LNCaP clone FGC (cell line): ENCODE results near the gene CCN5.

Source experiments
- DNase-seq: peaks from one replicate; pipeline ENCODE4 v3.0.0-alpha.2; 2011; ENCODE audit warnings: low read depth
- H3K4me3 ChIP-seq: 2 replicates; pipeline ENCODE4 v1.5.1; 2011; ENCODE audit warnings: mild to moderate bottlenecking, low read depth, low read length, control low read depth
- TF ChIP-seq, protein P1 (sequence below): IDR thresholded peaks from 2 replicates; pipeline ENCODE4 v1.5.1; 2012; ENCODE audit warnings: mild to moderate bottlenecking; ENCODE audit not compliant: control insufficient read depth, insufficient read depth; ENCODE audit errors: extremely low read depth

CCN5 gene

DNA sequence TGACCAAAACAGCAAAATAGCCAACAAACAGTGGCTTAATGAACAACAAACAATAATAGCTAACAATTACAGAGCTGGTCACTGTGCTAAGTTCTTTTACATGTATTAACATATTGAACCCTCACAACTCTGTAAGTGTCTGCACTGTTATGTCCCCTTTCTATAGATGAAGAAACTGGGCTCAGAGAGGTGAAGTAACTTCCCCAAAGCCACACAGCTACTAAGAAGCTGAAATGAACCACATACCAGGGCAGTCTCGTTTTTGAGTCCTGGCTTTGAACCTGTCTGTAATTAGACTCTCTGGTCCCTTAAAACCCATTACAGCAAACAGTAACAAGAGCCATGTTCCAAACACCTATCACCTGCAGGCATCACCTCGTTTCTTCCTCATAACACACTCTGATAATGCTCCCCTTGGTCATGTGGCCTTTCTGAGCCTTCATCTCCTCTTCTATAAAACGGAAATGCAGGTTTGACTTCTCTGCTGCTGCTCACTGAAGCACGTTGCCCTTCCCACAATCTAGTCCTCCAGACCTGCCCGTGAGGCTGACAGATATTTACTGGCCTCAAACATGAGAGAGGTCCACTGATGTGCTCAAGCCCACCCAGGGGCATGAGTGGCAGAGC, 53.8 kb downstream of the CCN5 start:
- no peak overlapping the region for H3K4me3 ChIP-seq
- no peak for DNase-seq
- TF ChIP-seq, protein P1, sequence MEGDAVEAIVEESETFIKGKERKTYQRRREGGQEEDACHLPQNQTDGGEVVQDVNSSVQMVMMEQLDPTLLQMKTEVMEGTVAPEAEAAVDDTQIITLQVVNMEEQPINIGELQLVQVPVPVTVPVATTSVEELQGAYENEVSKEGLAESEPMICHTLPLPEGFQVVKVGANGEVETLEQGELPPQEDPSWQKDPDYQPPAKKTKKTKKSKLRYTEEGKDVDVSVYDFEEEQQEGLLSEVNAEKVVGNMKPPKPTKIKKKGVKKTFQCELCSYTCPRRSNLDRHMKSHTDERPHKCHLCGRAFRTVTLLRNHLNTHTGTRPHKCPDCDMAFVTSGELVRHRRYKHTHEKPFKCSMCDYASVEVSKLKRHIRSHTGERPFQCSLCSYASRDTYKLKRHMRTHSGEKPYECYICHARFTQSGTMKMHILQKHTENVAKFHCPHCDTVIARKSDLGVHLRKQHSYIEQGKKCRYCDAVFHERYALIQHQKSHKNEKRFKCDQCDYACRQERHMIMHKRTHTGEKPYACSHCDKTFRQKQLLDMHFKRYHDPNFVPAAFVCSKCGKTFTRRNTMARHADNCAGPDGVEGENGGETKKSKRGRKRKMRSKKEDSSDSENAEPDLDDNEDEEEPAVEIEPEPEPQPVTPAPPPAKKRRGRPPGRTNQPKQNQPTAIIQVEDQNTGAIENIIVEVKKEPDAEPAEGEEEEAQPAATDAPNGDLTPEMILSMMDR = no peak

DNA sequence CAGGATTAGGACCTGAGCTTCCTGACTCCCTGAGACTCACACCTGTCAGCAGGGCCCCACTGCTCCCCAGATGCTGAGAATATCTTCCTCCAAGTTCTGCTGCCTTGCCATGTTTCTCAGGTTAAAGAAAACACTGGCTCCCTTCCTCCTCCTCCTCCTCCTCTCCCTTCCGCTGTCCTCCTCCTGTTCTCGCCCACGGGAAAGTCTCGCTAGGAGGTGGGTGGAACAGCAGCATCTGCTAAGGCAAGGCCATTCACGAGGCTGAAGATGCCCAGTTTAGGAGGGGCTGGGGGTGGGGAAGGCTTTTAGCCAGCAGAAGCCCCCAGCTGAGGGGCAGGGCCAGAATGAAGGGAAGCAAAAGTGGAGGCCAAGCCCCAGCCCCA, 54.3 kb downstream of the CCN5 start:
- DNase-seq = no peak
- H3K4me3 ChIP-seq = no peak overlapping the region
- TF ChIP-seq, protein P1 = no peak

DNA sequence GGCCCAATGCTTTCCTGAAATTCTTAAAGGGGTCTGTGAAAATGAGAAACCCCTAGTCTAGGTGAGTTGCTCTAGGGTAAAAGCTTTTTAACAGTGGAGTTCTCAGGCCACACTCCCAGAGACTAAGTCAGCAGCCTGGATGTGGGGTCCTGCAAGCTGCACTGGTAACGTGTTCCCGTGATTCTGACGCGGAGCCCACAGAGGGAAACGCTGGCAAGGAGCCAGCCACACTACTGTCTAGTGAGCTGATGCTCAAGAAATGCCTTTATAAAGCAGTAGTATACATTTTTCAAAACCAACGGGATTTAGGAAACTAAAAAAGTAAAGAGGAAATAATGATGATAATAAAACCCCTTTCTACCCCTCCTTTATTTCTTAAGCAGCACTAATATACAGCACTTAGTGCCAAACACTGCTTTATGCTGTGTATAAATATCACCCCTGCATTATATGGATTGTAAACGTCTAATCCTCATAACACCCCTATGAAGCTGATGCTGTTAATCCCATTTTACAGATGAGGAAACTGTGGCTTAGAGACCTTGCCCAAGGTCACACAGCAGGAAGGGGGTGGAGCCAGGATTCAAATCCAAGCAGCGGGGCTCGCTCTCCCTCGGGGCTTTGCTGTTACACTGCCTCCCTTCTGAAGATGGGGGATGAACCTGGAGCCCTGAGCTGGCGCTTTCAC, 55.5 kb downstream of the CCN5 start:
- DNase-seq = no peak
- no peak overlapping the region for H3K4me3 ChIP-seq
- TF ChIP-seq, protein P1 = no peak

DNA sequence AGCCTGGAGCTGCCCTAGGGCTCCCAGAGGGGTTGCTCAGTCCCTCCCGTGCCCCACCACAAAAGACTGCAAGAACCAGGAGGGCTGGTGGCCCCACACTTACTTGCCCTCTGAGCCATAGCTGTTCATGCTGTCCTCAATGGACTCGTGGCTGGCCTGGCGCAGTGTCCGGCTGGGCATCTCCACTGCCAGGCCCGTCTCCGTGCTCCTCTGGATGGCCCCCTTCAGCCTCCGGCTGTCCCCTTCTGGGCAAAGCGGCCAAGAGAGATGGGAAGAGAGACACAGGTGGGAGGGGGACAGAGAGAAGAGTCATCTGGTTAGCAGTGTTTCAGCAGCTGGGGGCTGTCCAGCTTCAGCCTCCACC, 56.0 kb downstream of the CCN5 start:
- TF ChIP-seq, protein P1 = no peak
- H3K4me3 ChIP-seq = no peak overlapping the region
- DNase-seq = no peak

DNA sequence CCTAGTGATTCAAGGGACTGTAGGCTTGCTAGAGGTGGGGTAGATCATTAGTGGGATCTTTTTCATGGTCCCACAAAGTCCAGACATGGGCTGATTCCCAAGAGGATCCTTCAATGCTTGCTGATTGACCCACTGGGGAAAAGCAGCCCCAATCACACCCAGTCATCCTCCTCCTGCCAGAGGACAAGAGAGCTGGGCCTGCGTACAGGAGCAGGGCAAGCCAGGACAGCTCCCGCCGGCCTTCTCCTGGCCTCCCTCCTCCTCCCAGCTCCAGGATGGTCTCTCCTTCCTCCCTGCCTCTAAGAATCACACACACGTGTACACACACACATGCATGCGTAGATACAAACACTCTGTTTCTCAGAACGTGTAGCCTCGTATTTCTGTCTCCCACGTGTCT, 57.5 kb downstream of the CCN5 start:
- no peak for DNase-seq
- TF ChIP-seq, protein P1 = no peak
- H3K4me3 ChIP-seq = no peak overlapping the region

DNA sequence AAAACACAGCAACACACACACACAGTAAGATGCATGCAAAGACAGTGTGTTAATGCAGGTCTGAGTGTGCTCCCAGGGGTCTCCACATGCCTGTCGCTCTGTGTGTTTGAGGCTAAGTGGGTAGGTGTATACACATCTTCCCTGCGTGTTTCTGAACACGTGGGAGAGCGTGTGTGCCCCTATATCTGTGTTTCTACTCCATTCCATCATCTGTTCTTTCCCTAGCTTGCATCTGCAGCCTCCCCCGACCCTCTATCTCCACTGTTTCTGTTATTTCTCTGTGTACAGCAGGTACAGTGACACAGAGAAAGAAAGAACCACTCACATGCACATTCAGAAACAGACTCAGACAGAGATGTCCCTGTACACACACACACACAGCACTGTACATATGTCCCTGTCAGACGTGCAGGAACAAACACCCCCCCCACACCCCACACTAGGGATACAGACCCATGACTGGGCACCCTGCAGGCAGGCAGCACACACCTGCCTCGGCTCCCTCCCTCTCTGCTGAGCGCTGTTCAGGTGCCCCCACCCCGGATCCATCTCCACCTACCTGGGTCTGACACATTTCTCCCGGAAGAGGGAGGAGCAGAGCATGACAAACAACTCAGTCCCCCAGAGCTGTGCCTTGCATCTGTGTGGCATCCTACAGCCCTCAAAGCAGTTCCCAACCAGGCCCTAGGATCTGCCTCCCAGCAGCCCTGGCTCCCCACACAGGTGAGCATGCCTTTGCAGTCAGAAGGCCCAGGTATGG, 58.1 kb downstream of the CCN5 start:
- H3K4me3 ChIP-seq = no peak overlapping the region
- TF ChIP-seq, protein P1 = no peak
- DNase-seq = no peak
